ENCODE measurements around the gene FBXL17.

DNA sequence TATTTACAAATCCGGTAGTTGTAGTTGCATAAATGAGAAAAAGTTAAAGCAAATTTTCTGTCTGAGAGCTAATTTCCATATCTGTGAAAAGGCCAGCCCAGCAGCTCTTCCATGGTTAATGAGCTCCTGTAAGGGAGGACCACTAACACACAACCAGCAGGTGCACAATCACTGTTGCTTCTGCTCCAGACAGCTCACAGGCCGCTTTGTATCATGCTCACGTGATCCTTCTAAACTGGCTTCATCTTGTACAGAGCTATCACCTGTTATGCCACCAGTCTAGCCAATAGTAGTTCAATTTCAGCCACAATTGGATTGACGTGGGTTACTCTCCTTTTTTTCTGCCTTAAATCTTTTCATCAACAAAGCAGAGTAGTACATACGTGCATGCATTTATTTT, 38.3 kb upstream of the FBXL17 start:
- TF ChIP-seq ZNF792 (tag by site-specific recombination; IDR thresholded peaks at IDR 0.05) (no peak), YY1 (tag by site-specific recombination; IDR thresholded peaks at IDR 0.05) (no peak), ZNF274 (IDR thresholded peaks at IDR 0.05; ENCODE audit: low read length) (no peak), ZNF274 (tag by site-specific recombination; IDR thresholded peaks at IDR 0.05; ENCODE audit: borderline replicate concordance) (no peak), TCF7L2 (IDR thresholded peaks at IDR 0.05; ENCODE audit: borderline replicate concordance, low read depth, low read length) (no peak), ZNF596 (tag by site-specific recombination; IDR thresholded peaks at IDR 0.05) (no peak), HOXD13 (CRISPR knock-in tag; IDR thresholded peaks at IDR 0.05; ENCODE audit: borderline replicate concordance) (no peak), ZNF777 (tag by site-specific recombination; IDR thresholded peaks at IDR 0.05; ENCODE audit: borderline replicate concordance) (no peak), KLF8 (tag by site-specific recombination; IDR thresholded peaks at IDR 0.05) (no peak)
- TF ChIP-seq, protein P1, sequence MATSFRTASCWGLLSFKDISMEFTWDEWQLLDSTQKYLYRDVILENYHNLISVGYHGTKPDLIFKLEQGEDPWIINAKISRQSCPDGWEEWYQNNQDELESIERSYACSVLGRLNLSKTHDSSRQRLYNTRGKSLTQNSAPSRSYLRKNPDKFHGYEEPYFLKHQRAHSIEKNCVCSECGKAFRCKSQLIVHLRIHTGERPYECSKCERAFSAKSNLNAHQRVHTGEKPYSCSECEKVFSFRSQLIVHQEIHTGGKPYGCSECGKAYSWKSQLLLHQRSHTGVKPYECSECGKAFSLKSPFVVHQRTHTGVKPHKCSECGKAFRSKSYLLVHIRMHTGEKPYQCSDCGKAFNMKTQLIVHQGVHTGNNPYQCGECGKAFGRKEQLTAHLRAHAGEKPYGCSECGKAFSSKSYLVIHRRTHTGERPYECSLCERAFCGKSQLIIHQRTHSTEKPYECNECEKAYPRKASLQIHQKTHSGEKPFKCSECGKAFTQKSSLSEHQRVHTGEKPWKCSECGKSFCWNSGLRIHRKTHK (tag by site-specific recombination; IDR thresholded peaks at IDR 0.05) = no peak
- TF ChIP-seq, protein P2, sequence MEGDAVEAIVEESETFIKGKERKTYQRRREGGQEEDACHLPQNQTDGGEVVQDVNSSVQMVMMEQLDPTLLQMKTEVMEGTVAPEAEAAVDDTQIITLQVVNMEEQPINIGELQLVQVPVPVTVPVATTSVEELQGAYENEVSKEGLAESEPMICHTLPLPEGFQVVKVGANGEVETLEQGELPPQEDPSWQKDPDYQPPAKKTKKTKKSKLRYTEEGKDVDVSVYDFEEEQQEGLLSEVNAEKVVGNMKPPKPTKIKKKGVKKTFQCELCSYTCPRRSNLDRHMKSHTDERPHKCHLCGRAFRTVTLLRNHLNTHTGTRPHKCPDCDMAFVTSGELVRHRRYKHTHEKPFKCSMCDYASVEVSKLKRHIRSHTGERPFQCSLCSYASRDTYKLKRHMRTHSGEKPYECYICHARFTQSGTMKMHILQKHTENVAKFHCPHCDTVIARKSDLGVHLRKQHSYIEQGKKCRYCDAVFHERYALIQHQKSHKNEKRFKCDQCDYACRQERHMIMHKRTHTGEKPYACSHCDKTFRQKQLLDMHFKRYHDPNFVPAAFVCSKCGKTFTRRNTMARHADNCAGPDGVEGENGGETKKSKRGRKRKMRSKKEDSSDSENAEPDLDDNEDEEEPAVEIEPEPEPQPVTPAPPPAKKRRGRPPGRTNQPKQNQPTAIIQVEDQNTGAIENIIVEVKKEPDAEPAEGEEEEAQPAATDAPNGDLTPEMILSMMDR (tag by site-specific recombination; IDR thresholded peaks at IDR 0.05) = no peak
- TF ChIP-seq, protein P3, sequence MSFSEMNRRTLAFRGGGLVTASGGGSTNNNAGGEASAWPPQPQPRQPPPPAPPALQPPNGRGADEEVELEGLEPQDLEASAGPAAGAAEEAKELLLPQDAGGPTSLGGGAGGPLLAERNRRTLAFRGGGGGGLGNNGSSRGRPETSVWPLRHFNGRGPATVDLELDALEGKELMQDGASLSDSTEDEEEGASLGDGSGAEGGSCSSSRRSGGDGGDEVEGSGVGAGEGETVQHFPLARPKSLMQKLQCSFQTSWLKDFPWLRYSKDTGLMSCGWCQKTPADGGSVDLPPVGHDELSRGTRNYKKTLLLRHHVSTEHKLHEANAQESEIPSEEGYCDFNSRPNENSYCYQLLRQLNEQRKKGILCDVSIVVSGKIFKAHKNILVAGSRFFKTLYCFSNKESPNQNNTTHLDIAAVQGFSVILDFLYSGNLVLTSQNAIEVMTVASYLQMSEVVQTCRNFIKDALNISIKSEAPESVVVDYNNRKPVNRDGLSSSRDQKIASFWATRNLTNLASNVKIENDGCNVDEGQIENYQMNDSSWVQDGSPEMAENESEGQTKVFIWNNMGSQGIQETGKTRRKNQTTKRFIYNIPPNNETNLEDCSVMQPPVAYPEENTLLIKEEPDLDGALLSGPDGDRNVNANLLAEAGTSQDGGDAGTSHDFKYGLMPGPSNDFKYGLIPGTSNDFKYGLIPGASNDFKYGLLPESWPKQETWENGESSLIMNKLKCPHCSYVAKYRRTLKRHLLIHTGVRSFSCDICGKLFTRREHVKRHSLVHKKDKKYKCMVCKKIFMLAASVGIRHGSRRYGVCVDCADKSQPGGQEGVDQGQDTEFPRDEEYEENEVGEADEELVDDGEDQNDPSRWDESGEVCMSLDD (tag by site-specific recombination; IDR thresholded peaks at IDR 0.05) = no peak
- TF ChIP-seq, protein P4, sequence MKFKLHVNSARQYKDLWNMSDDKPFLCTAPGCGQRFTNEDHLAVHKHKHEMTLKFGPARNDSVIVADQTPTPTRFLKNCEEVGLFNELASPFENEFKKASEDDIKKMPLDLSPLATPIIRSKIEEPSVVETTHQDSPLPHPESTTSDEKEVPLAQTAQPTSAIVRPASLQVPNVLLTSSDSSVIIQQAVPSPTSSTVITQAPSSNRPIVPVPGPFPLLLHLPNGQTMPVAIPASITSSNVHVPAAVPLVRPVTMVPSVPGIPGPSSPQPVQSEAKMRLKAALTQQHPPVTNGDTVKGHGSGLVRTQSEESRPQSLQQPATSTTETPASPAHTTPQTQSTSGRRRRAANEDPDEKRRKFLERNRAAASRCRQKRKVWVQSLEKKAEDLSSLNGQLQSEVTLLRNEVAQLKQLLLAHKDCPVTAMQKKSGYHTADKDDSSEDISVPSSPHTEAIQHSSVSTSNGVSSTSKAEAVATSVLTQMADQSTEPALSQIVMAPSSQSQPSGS (tag by site-specific recombination; IDR thresholded peaks at IDR 0.05; ENCODE audit: low read depth) = no peak
